ENCODE results near the gene BSCL2. TPM values are rescaled to one million over a fixed set of nuclear protein-coding genes. Genes with fewer than 3 reads are reported as not detected.

The BSCL2 gene
- total and polyA plus RNA-seq, 2 donors (not counting 3 experiments of a cell fraction or from before 2014, with no cell fraction given) = 31.1 to 94.8 TPM

DNA sequence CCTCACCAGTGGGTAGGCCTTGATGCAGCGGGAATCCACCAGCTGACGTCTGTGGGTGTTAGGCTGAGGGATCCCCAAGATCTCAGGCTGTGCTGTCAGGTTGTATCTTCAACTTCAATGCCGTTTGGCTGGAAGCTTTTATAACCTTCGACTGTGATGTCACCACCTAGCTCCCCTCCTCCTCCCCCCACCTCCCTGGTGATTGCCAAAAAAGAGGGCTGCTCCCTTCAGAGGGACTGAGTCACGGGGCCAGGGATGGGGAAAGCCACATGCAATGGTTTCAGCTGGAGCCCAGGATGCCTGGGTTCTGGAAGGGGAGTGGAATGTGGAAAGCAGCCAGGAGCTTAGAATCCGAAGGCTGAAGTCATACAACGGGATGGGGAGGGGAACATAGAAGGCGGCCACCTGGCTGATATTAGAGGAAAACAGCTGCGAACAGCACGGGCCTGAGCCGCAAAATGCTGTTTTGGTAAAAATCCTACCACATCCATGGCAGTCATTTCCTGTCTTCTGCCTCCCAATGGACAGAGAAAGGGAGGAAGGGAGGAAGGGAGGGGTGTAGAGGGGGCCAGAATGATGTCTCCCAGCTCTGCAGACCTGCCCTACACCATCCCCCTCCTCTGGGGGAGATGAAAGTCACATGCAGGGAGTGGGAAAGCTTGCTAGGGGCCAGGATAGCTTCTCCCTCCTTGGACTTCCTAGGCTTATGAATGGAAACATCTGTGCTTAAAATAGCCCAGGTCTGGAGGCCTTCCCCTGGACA lies 17.6 kb downstream of the BSCL2 start, which contains the start of gene LRRN4CL:
Gene LRRN4CL (minus strand): TSS at position 110 of the 763 bp plus-strand sequence. CDS start 1,022 bp downstream, outside the sequence.
- H3K9ac ChIP-seq (replicated peaks; ENCODE audit: extremely low read depth, insufficient read depth, low read length) = no peak within 1 kb of the TSS

More for the DNA sequence above, 17.6 kb downstream of the BSCL2 start, which contains the start of gene LRRN4CL:
- intact Hi-C loops (cut with micrococcal nuclease) = no loop called here
- no peak within 1 kb of the TSS for H3K27ac ChIP-seq (ENCODE audit: insufficient read depth, low read depth, low read length)
- H3K9me1 ChIP-seq (replicated peaks; ENCODE audit: control insufficient read depth, extremely low read depth, insufficient read depth, low read length) = no peaks in the 10 kb centered on the region
- H4K20me1 ChIP-seq (replicated peaks; ENCODE audit: control insufficient read depth, extremely low read depth, insufficient read depth, low read length) = no peaks in the 10 kb centered on the region
- peaks cover 5 to 23% of the 10 kb centered on the region in 2 experiments for H3K36me3 ChIP-seq (ENCODE audit: control insufficient read depth in 2 of 2, extremely low read depth in 1 of 2, insufficient read depth in 2 of 2, low read length in 2 of 2)
- H3K27me3 ChIP-seq (ENCODE audit: control insufficient read depth in 2 of 2, insufficient read depth in 2 of 2, low read length in 2 of 2) = peaks cover 2 to 10% of the 10 kb centered on the region in 2 experiments
- TF ChIP-seq, protein P1, sequence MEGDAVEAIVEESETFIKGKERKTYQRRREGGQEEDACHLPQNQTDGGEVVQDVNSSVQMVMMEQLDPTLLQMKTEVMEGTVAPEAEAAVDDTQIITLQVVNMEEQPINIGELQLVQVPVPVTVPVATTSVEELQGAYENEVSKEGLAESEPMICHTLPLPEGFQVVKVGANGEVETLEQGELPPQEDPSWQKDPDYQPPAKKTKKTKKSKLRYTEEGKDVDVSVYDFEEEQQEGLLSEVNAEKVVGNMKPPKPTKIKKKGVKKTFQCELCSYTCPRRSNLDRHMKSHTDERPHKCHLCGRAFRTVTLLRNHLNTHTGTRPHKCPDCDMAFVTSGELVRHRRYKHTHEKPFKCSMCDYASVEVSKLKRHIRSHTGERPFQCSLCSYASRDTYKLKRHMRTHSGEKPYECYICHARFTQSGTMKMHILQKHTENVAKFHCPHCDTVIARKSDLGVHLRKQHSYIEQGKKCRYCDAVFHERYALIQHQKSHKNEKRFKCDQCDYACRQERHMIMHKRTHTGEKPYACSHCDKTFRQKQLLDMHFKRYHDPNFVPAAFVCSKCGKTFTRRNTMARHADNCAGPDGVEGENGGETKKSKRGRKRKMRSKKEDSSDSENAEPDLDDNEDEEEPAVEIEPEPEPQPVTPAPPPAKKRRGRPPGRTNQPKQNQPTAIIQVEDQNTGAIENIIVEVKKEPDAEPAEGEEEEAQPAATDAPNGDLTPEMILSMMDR (IDR thresholded peaks at IDR 0.05; ENCODE audit: extremely low read depth in 1 of 2, insufficient read depth in 1 of 2, low read depth in 1 of 2, low read length in 2 of 2) = no peak
- TF ChIP-seq, protein P2, sequence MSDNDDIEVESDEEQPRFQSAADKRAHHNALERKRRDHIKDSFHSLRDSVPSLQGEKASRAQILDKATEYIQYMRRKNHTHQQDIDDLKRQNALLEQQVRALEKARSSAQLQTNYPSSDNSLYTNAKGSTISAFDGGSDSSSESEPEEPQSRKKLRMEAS (IDR thresholded peaks at IDR 0.05; ENCODE audit: insufficient read depth, insufficient read length) = no peak
- TF ChIP-seq MYC (IDR thresholded peaks at IDR 0.05; ENCODE audit: low read depth, low read length) (no peak), POLR2A (IDR thresholded peaks at IDR 0.05; ENCODE audit: low read depth, low read length) (no peak), EZH2 (IDR thresholded peaks at IDR 0.05; ENCODE audit: borderline replicate concordance, low read depth, low read length, severe bottlenecking) (no peak), POLR2AphosphoS5 (IDR thresholded peaks at IDR 0.05; ENCODE audit: insufficient read depth, low read depth, low read length) (no peak), JUN (IDR thresholded peaks at IDR 0.05; ENCODE audit: borderline replicate concordance, insufficient read depth, insufficient read length, low read depth) (no peak), FOS (IDR thresholded peaks at IDR 0.05; ENCODE audit: borderline replicate concordance, insufficient read depth, low read length) (no peak), GATA2 (IDR thresholded peaks at IDR 0.05; ENCODE audit: insufficient read depth, insufficient read length, low read depth, low read length) (no peak)
- no peak for FAIRE-seq
- H3K9me3 ChIP-seq (replicated peaks; ENCODE audit: control insufficient read depth, insufficient read depth, low read length) = no peaks in the 10 kb centered on the region
- DNase-seq (ENCODE audit: low read depth, low spot score) = no peak
- no peaks in the 10 kb centered on the region for H3K79me2 ChIP-seq (ENCODE audit: control insufficient read depth, insufficient read depth, low read length)
- peak within 1 kb of the TSS; percentile 50 for H2AFZ ChIP-seq (ENCODE audit: low read depth, low read length)
- POLR2A ChIA-PET = interaction anchor here (0.7 kb wide), 1 partner anchor 25 kb away, joined by 3 read pairs; the partner anchor contains the start of genes C11orf98 and CSKMT
- no peak within 1 kb of the TSS for H3K4me3 ChIP-seq (replicated peaks in 1 of 3; ENCODE audit: insufficient read depth in 1 of 3, low read depth in 1 of 3, low read length in 3 of 3)
- no peaks in the 10 kb centered on the region for H3K4me1 ChIP-seq (ENCODE audit: control insufficient read depth, extremely low read depth, insufficient read depth, low read length)
- H3K4me2 ChIP-seq (ENCODE audit: insufficient read depth, low read length) = no peak within 1 kb of the TSS
- dilution Hi-C loops (cut with MboI; ENCODE audit: extremely low pct_ligation_motif_present, low sequenced_read_pairs) = no loop called here
- CTCF ChIA-PET = interaction anchor here (0.6 to 8.0 kb wide), 6 partner anchors 9 to 294 kb away, joined by 3 to 118 read pairs (median 3); partner anchors contain the start of gene GANAB
- no TSS peak for BruUV-seq (replicated peaks)

All from endothelial cell of umbilical vein (primary cell).